ENCODE results near the gene CREBZF. TPM values are rescaled to one million over a fixed set of nuclear protein-coding genes. Genes with fewer than 3 reads are reported as not detected.
"Not testable (repeated sequence)": the region's sequence is repeated elsewhere in the genome, so short reads cannot be mapped to it uniquely, and the experiment has no call there.

Gene CREBZF
- total RNA-seq, 1 experiment from 2014 or later, result 37.4 TPM

DNA sequence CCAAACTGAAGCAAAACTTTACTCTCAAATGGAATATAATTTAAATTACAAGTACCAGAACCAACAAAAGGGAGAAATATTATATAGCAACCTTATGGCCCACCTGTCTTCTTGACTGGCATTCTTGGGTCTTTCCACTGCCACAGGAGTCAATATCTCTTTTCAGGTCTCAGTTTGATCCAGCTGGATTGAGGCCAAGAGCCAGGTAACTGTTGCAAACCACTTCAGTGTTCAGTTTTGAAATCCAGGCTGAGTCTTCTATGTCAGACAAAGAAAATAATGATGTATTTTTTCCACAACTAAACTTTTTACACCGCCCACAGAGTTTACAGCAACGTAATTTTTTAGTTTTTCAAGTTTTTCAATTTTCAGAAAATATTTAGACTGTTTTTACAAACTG is 38.4 kb downstream of the CREBZF start:
- DNase-seq (ENCODE audit: low read depth), result no peak

DNA sequence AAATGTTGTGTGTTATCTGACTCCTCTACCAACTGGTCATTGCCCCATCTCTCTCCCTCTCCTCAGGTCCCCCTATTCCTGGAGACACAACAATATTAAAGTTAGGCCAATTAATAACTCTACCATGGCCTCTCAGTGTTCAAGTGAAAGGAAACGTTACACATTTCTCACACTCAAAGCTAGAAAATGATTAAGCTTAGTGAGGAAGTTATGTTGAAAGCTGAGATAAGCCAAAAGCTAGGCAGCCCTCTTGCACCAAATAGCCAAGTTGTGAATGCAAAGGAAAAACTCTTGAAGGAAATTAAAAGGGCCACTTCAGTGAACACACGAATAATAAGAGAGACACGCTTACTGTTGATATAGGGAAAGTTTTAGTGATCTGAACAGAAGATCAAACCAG is 44.7 kb downstream of the CREBZF start:
- DNase-seq (ENCODE audit: low read depth), result no peak

- DNase-seq (ENCODE audit: low read depth), result peak; percentile 15
Measured at GRCh38 chr11:85619499-85619898, 45.4 kb downstream of the CREBZF start.

GRCh38 chr11:85611643-85612042 is 53.3 kb downstream of the CREBZF start:
- DNase-seq (ENCODE audit: low read depth), result not testable (repeated sequence)

Other genes with a start within 250 kb of the CREBZF start
- gene DLG2, start 37.8 kb downstream of the CREBZF start, total RNA-seq (2014; rRNA removed), result 0.17 TPM in 1 of 2 replicates, not detected in the other
- 66.9 and 86.6 TPM in 2 replicates for gene TMEM126B, start 36.5 kb downstream of the CREBZF start, total RNA-seq (2014; rRNA removed)
- 36.7 and 42.4 TPM in 2 replicates for gene TMEM126A, start 17.2 kb downstream of the CREBZF start, total RNA-seq (2014; rRNA removed)
- gene CCDC89, start 21.1 kb upstream of the CREBZF start, total RNA-seq (2014; rRNA removed), result 6.6 and 7.4 TPM in 2 replicates
- gene SYTL2, start 146.0 kb upstream of the CREBZF start, total RNA-seq (2014; rRNA removed), result 75.8 and 84.4 TPM in 2 replicates
- 0.06 TPM in 1 of 2 replicates, not detected in the other for gene CCDC83, start 190.3 kb upstream of the CREBZF start, total RNA-seq (2014; rRNA removed)